ENCODE results near the gene PABPN1L. TPM values are rescaled to one million over a fixed set of nuclear protein-coding genes. Genes with fewer than 3 reads are reported as not detected.

The PABPN1L gene
- polyA plus RNA-seq, 2 of the 4 experiments (the other 2 are of a cell fraction) = not detected

DNA sequence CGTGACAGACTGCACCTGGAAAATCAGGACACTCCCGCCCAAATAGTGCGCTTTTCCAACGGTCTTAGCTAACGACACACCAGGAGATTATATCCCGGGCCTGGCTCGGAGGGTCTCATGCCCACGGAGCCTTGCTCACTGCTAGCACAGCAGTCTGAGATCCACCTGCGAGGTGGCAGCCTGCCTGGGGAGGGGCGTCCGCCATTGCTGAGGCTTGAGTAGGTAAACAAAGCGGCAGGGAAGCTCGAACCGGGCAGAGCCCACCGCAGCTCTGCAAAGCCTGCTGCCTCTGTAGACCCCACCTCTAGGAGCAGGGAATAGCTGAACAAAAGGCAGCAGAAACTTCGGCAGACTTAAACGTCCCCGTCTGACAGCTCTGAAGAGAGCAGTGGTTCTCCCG lies 14.8 kb downstream of the PABPN1L start:
- ATAC-seq (no peak), DNase-seq (ENCODE audit: low read depth in 1 of 2, low spot score in 1 of 2) (no peak), FAIRE-seq (no peak)
- POLR2A ChIA-PET = interaction anchor here (1.5 kb wide), 1 partner anchor 40 kb away, joined by 3 read pairs; the partner anchor contains the start of gene APRT
- H3K4me2 ChIP-seq = no peak overlapping the region
- TF ChIP-seq CEBPB (IDR thresholded peaks at IDR 0.05) (no peak), MAFK (IDR thresholded peaks at IDR 0.05; ENCODE audit: partially characterized antibody) (no peak), RCOR1 (IDR thresholded peaks at IDR 0.05; ENCODE audit: low read depth, low read length) (no peak), CBX8 (IDR thresholded peaks at IDR 0.05) (no peak), SMC3 (IDR thresholded peaks at IDR 0.05) (no peak), NR3C1 (IDR thresholded peaks at IDR 0.05) (no peak)
- 91% methylated on average over 17 of the region's 19 CpGs for WGBS (ENCODE audit: missing lambda C conversion rate)
- H3K9me3 ChIP-seq = no peaks in the 10 kb centered on the region
- H3K27ac ChIP-seq = no peak overlapping the region
- CTCF ChIA-PET = interaction anchor here (0.9 to 1.5 kb wide), 2 partner anchors 13 to 49 kb away, joined by 3 to 4 read pairs; no protein-coding TSS in a partner anchor
- H3K4me1 ChIP-seq = peaks cover 14% of the 10 kb centered on the region; the same call in 2 of the 3 replicates
- H3K4me3 ChIP-seq = no peak overlapping the region

DNA sequence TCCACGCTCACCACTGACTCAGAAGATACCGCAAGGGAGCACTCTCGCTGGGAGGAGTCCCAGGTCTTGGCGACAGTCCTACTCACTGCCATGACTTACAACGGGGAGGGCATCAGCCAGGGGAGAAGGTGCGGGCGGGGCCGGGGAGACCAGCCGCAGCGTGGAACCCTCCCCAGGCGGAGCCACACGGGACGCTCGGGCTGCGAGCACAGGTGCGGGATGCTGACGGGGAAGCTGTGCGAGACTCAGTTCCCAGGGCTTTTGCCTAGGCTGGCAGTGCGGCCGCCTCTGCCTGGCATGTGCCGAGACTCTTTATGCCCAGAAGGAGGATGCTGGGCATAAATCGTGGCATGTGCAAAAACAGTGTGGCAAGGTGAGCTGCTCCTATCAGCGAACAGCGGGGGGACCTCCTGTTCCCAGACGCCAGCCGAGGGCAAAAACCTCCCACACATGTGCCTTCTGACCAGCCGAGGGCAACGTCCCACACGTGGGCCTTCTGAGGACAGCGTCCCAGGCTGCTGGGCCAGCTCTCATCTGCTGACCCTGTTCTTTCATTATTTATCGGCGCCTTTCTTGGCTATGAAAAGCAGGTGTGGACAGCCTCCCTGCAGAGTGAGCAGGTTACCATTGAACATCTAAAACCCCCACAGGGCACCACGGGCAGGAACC lies 15.8 kb downstream of the PABPN1L start:
- H3K4me2 ChIP-seq = no peak overlapping the region
- H3K9me3 ChIP-seq = no peaks in the 10 kb centered on the region
- TF ChIP-seq ZSCAN20 (CRISPR knock-in tag; IDR thresholded peaks at IDR 0.05) = no peak
- no peak for TF ChIP-seq HOXB13 (CRISPR knock-in tag; IDR thresholded peaks at IDR 0.05; ENCODE audit: low read depth)
- no peak for TF ChIP-seq EHF (CRISPR knock-in tag; IDR thresholded peaks at IDR 0.05)
- no peak for TF ChIP-seq ZC3H11A (IDR thresholded peaks at IDR 0.05)
- no peak for TF ChIP-seq HEYL (CRISPR knock-in tag; IDR thresholded peaks at IDR 0.05)
- no peak for TF ChIP-seq PHF8 (IDR thresholded peaks at IDR 0.05; ENCODE audit: borderline replicate concordance, low read depth)
- TF ChIP-seq CEBPB (IDR thresholded peaks at IDR 0.05) = no peak
- no peak for TF ChIP-seq ESRRA (IDR thresholded peaks at IDR 0.05; ENCODE audit: borderline replicate concordance, low read length)
- TF ChIP-seq, protein P1, sequence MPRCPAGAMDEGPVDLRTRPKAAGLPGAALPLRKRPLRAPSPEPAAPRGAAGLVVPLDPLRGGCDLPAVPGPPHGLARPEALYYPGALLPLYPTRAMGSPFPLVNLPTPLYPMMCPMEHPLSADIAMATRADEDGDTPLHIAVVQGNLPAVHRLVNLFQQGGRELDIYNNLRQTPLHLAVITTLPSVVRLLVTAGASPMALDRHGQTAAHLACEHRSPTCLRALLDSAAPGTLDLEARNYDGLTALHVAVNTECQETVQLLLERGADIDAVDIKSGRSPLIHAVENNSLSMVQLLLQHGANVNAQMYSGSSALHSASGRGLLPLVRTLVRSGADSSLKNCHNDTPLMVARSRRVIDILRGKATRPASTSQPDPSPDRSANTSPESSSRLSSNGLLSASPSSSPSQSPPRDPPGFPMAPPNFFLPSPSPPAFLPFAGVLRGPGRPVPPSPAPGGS (IDR thresholded peaks at IDR 0.05) = no peak
- no peak for TF ChIP-seq HOXB5 (CRISPR knock-in tag; IDR thresholded peaks at IDR 0.05)
- TF ChIP-seq CBX8 (IDR thresholded peaks at IDR 0.05) = no peak
- no peak for TF ChIP-seq POLR2A (IDR thresholded peaks at IDR 0.05; ENCODE audit: low read length)
- TF ChIP-seq ZNF302 (CRISPR knock-in tag; IDR thresholded peaks at IDR 0.05) = no peak
- TF ChIP-seq MAZ (IDR thresholded peaks at IDR 0.05; ENCODE audit: borderline replicate concordance, low read depth, low read length) = no peak
- TF ChIP-seq CBX2 (IDR thresholded peaks at IDR 0.05; ENCODE audit: borderline replicate concordance, low read depth) = no peak
- TF ChIP-seq, protein P2, sequence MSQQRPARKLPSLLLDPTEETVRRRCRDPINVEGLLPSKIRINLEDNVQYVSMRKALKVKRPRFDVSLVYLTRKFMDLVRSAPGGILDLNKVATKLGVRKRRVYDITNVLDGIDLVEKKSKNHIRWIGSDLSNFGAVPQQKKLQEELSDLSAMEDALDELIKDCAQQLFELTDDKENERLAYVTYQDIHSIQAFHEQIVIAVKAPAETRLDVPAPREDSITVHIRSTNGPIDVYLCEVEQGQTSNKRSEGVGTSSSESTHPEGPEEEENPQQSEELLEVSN (IDR thresholded peaks at IDR 0.05; ENCODE audit: borderline replicate concordance, low read depth) = no peak
- no peak for TF ChIP-seq NFE2L2 (conservative IDR thresholded peaks at IDR 0.05; ENCODE audit: low read length)
- no peak for TF ChIP-seq TP53 (CRISPR knock-in tag; IDR thresholded peaks at IDR 0.05)
- no peak for TF ChIP-seq ZFP36 (IDR thresholded peaks at IDR 0.05; ENCODE audit: borderline replicate concordance, partially characterized antibody)
- H3K27ac ChIP-seq = no peak overlapping the region
- H3K4me1 ChIP-seq = peaks cover 9% of the 10 kb centered on the region; the same call in 2 of the 3 replicates
- ChIA-PET CTCF (interaction anchor here (0.6 to 1.0 kb wide), 2 partner anchors 253 to 317 kb away, joined by 3 to 4 read pairs; no protein-coding TSS in a partner anchor), POLR2A (interaction anchor here (1.5 kb wide), 1 partner anchor 39 kb away, joined by 3 read pairs; the partner anchor contains the start of gene APRT)
- DNase-seq (ENCODE audit: low read depth in 1 of 2, low spot score in 1 of 2) (no peak), ATAC-seq (no peak), FAIRE-seq (no peak)
- WGBS (ENCODE audit: missing lambda C conversion rate) = 93% methylated on average over 32 of the region's 33 CpGs
- no peak overlapping the region for H3K4me3 ChIP-seq

DNA sequence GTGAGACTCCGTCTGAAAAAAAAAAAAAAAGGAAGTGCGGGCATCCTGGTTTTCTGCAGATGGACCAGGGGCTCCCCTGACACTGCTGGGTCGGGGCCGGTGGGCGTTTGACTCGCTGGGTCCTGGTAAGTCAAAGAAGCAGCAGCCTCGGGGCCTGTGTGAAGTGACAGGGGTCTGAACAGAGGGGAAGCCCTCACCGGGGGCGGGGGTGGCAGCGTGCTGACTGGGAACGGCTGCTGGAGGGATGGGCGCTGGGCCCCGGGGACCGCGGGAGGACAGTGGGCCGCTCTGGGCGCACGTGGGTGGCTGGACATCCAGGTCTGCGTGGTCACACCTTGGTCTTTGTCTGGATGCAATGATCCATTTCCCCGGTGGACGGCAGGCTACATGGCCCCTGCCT lies 17.9 kb downstream of the PABPN1L start:
- H3K4me3 ChIP-seq = no peak overlapping the region
- no peaks in the 10 kb centered on the region for H3K9me3 ChIP-seq
- FAIRE-seq (no peak), DNase-seq (ENCODE audit: low read depth in 1 of 2, low spot score in 1 of 2) (no peak), ATAC-seq (peak in 1 of 2 experiments; percentile 32; a peak in 1 of 6 replicates)
- no peaks in the 10 kb centered on the region for H3K4me1 ChIP-seq
- WGBS (ENCODE audit: missing lambda C conversion rate) = 88% methylated on average over 19 of the region's 21 CpGs
- no peak overlapping the region for H3K27ac ChIP-seq
- ChIA-PET POLR2A (interaction anchor here (0.6 kb wide), 1 partner anchor 51 kb away, joined by 5 read pairs; no protein-coding TSS in a partner anchor), CTCF (interaction anchor here (0.6 to 2.5 kb wide), 4 partner anchors 9 to 87 kb away, joined by 3 to 8 read pairs (median 3); no protein-coding TSS in a partner anchor)
- no peak overlapping the region for H3K4me2 ChIP-seq
- TF ChIP-seq SMC3 (IDR thresholded peaks at IDR 0.05) (no peak), BHLHE40 (IDR thresholded peaks at IDR 0.05; ENCODE audit: low read depth, low read length) (no peak), HOXA7 (CRISPR knock-in tag; IDR thresholded peaks at IDR 0.05) (no peak), RNF2 (IDR thresholded peaks at IDR 0.05; ENCODE audit: borderline replicate concordance, low read depth) (no peak), ZC3H11A (IDR thresholded peaks at IDR 0.05) (no peak), HOXB5 (CRISPR knock-in tag; IDR thresholded peaks at IDR 0.05) (no peak), NFE2L2 (conservative IDR thresholded peaks at IDR 0.05; ENCODE audit: low read length) (no peak), TP53 (CRISPR knock-in tag; IDR thresholded peaks at IDR 0.05) (no peak)
- TF ChIP-seq, protein P3, sequence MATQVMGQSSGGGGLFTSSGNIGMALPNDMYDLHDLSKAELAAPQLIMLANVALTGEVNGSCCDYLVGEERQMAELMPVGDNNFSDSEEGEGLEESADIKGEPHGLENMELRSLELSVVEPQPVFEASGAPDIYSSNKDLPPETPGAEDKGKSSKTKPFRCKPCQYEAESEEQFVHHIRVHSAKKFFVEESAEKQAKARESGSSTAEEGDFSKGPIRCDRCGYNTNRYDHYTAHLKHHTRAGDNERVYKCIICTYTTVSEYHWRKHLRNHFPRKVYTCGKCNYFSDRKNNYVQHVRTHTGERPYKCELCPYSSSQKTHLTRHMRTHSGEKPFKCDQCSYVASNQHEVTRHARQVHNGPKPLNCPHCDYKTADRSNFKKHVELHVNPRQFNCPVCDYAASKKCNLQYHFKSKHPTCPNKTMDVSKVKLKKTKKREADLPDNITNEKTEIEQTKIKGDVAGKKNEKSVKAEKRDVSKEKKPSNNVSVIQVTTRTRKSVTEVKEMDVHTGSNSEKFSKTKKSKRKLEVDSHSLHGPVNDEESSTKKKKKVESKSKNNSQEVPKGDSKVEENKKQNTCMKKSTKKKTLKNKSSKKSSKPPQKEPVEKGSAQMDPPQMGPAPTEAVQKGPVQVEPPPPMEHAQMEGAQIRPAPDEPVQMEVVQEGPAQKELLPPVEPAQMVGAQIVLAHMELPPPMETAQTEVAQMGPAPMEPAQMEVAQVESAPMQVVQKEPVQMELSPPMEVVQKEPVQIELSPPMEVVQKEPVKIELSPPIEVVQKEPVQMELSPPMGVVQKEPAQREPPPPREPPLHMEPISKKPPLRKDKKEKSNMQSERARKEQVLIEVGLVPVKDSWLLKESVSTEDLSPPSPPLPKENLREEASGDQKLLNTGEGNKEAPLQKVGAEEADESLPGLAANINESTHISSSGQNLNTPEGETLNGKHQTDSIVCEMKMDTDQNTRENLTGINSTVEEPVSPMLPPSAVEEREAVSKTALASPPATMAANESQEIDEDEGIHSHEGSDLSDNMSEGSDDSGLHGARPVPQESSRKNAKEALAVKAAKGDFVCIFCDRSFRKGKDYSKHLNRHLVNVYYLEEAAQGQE (IDR thresholded peaks at IDR 0.05) = no peak
- TF ChIP-seq, protein P4, sequence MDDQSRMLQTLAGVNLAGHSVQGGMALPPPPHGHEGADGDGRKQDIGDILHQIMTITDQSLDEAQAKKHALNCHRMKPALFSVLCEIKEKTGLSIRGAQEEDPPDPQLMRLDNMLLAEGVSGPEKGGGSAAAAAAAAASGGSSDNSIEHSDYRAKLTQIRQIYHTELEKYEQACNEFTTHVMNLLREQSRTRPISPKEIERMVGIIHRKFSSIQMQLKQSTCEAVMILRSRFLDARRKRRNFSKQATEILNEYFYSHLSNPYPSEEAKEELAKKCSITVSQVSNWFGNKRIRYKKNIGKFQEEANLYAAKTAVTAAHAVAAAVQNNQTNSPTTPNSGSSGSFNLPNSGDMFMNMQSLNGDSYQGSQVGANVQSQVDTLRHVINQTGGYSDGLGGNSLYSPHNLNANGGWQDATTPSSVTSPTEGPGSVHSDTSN (IDR thresholded peaks at IDR 0.05) = no peak
